ENCODE data around the gene OXLD1.
A peak's percentile ranks its signal among the peaks of the same experiment; 100 is the strongest.

OXLD1 gene

GRCh38 chr17:81708739-81709185 is 42.4 kb upstream of the OXLD1 start:
- WGBS (ENCODE audit: insufficient coverage, insufficient read length): no CpG with 5 or more reads among the region's 17 CpGs
- no peaks in the 10 kb centered on the region for H3K27me3 ChIP-seq (ENCODE audit: control insufficient read depth, insufficient read depth, low read length)
- no peak for DNase-seq (ENCODE audit: low read depth, low spot score)
- no peak overlapping the region for H3K4me3 ChIP-seq (ENCODE audit: low read length)
- peaks cover 32% of the 10 kb centered on the region for H3K36me3 ChIP-seq (ENCODE audit: control insufficient read depth, insufficient read depth, low read length)
- H3K27ac ChIP-seq (ENCODE audit: low read length): no peak overlapping the region
- H3K9me3 ChIP-seq (ENCODE audit: control insufficient read depth, insufficient read depth, low read length): no peaks in the 10 kb centered on the region
- H3K4me1 ChIP-seq (ENCODE audit: control insufficient read depth, insufficient read depth, low read length): peaks cover 11% of the 10 kb centered on the region

- no CpG with 5 or more reads among the region's 25 CpGs for WGBS (ENCODE audit: insufficient coverage, insufficient read length)
These were observed 41.6 kb upstream of the OXLD1 start for GRCh38 chr17:81707725-81708646.

GRCh38 chr17:81706757-81707624 is 40.6 kb upstream of the OXLD1 start:
- no peak for DNase-seq (ENCODE audit: low read depth, low spot score)
- H3K36me3 ChIP-seq (ENCODE audit: control insufficient read depth, insufficient read depth, low read length): peaks cover 32% of the 10 kb centered on the region

More at GRCh38 chr17:81707725-81708646, 41.6 kb upstream of the OXLD1 start:
- Histone ChIP-seq H3K4me1 (ENCODE audit: control insufficient read depth, insufficient read depth, low read length) (peaks cover 6% of the 10 kb centered on the region), H3K36me3 (ENCODE audit: control insufficient read depth, insufficient read depth, low read length) (peaks cover 32% of the 10 kb centered on the region), H3K4me3 (ENCODE audit: low read length) (no peak overlapping the region), H3K27ac (ENCODE audit: low read length) (no peak overlapping the region), H3K9me3 (ENCODE audit: control insufficient read depth, insufficient read depth, low read length) (no peaks in the 10 kb centered on the region), H3K27me3 (ENCODE audit: control insufficient read depth, insufficient read depth, low read length) (no peaks in the 10 kb centered on the region)
- DNase-seq (ENCODE audit: low read depth, low spot score): no peak

GRCh38 chr17:81706232-81706611 is 39.8 kb upstream of the OXLD1 start:
- Histone ChIP-seq H3K9me3 (ENCODE audit: control insufficient read depth, insufficient read depth, low read length) (no peaks in the 10 kb centered on the region), H3K27ac (ENCODE audit: low read length) (no peak overlapping the region), H3K4me3 (ENCODE audit: low read length) (no peak overlapping the region), H3K36me3 (ENCODE audit: control insufficient read depth, insufficient read depth, low read length) (peaks cover 38% of the 10 kb centered on the region), H3K27me3 (ENCODE audit: control insufficient read depth, insufficient read depth, low read length) (no peaks in the 10 kb centered on the region), H3K4me1 (ENCODE audit: control insufficient read depth, insufficient read depth, low read length) (peaks cover 7% of the 10 kb centered on the region)
- no peak for DNase-seq (ENCODE audit: low read depth, low spot score)
- WGBS (ENCODE audit: insufficient coverage, insufficient read length): no CpG with 5 or more reads among the region's 17 CpGs

More at GRCh38 chr17:81706757-81707624, 40.6 kb upstream of the OXLD1 start:
- Histone ChIP-seq H3K4me3 (ENCODE audit: low read length) (no peak overlapping the region), H3K9me3 (ENCODE audit: control insufficient read depth, insufficient read depth, low read length) (no peaks in the 10 kb centered on the region), H3K4me1 (ENCODE audit: control insufficient read depth, insufficient read depth, low read length) (peaks cover 9% of the 10 kb centered on the region), H3K27me3 (ENCODE audit: control insufficient read depth, insufficient read depth, low read length) (no peaks in the 10 kb centered on the region), H3K27ac (ENCODE audit: low read length) (no peak overlapping the region)
- WGBS (ENCODE audit: insufficient coverage, insufficient read length): no CpG with 5 or more reads among the region's 54 CpGs

- no peak for DNase-seq (ENCODE audit: low read depth, low spot score)
- H3K36me3 ChIP-seq (ENCODE audit: control insufficient read depth, insufficient read depth, low read length): peaks cover 40% of the 10 kb centered on the region
These were observed 39.3 kb upstream of the OXLD1 start for GRCh38 chr17:81705518-81706231.

GRCh38 chr17:81703747-81704654 is 37.6 kb upstream of the OXLD1 start:
- H3K36me3 ChIP-seq (ENCODE audit: control insufficient read depth, insufficient read depth, low read length): peaks cover 40% of the 10 kb centered on the region
- WGBS (ENCODE audit: insufficient coverage, insufficient read length): no CpG with 5 or more reads among the region's 27 CpGs
- peak overlapping the region; percentile 87 for H3K4me3 ChIP-seq (ENCODE audit: low read length)
- H3K27me3 ChIP-seq (ENCODE audit: control insufficient read depth, insufficient read depth, low read length): no peaks in the 10 kb centered on the region
- no peak overlapping the region for H3K27ac ChIP-seq (ENCODE audit: low read length)
- peaks cover 7% of the 10 kb centered on the region for H3K4me1 ChIP-seq (ENCODE audit: control insufficient read depth, insufficient read depth, low read length)
- DNase-seq (ENCODE audit: low read depth, low spot score): no peak
- no peaks in the 10 kb centered on the region for H3K9me3 ChIP-seq (ENCODE audit: control insufficient read depth, insufficient read depth, low read length)

More at GRCh38 chr17:81705518-81706231, 39.3 kb upstream of the OXLD1 start:
- Histone ChIP-seq H3K27me3 (ENCODE audit: control insufficient read depth, insufficient read depth, low read length) (no peaks in the 10 kb centered on the region), H3K4me1 (ENCODE audit: control insufficient read depth, insufficient read depth, low read length) (peaks cover 7% of the 10 kb centered on the region), H3K4me3 (ENCODE audit: low read length) (no peak overlapping the region), H3K9me3 (ENCODE audit: control insufficient read depth, insufficient read depth, low read length) (no peaks in the 10 kb centered on the region), H3K27ac (ENCODE audit: low read length) (no peak overlapping the region)
- no CpG with 5 or more reads among the region's 30 CpGs for WGBS (ENCODE audit: insufficient coverage, insufficient read length)

GRCh38 chr17:81702934-81703746 is 36.7 kb upstream of the OXLD1 start, which contains the start of gene MRPL12:
MRPL12 (plus strand) TSS chr17:81703367; CDS start chr17:81703502, 135 bp downstream.
- WGBS (ENCODE audit: insufficient coverage, insufficient read length): no CpG with 5 or more reads among the region's 102 CpGs
- Histone ChIP-seq H3K36me3 (ENCODE audit: control insufficient read depth, insufficient read depth, low read length) (peaks cover 38% of the 10 kb centered on the region), H3K27me3 (ENCODE audit: control insufficient read depth, insufficient read depth, low read length) (no peaks in the 10 kb centered on the region), H3K27ac (ENCODE audit: low read length) (no peak within 1 kb of the TSS), H3K9me3 (ENCODE audit: control insufficient read depth, insufficient read depth, low read length) (no peaks in the 10 kb centered on the region), H3K4me1 (ENCODE audit: control insufficient read depth, insufficient read depth, low read length) (peaks cover 6% of the 10 kb centered on the region; the same call in 1 of the 2 replicates), H3K4me3 (ENCODE audit: low read length) (peak within 1 kb of the TSS; percentile 87)
- DNase-seq (ENCODE audit: low read depth, low spot score): peak; percentile 88

GRCh38 chr17:81701288-81702071 is 35.1 kb upstream of the OXLD1 start:
- WGBS (ENCODE audit: insufficient coverage, insufficient read length): no CpG with 5 or more reads among the region's 23 CpGs
- Histone ChIP-seq H3K36me3 (ENCODE audit: control insufficient read depth, insufficient read depth, low read length) (peaks cover 30% of the 10 kb centered on the region), H3K9me3 (ENCODE audit: control insufficient read depth, insufficient read depth, low read length) (no peaks in the 10 kb centered on the region), H3K4me3 (ENCODE audit: low read length) (no peak overlapping the region), H3K27ac (ENCODE audit: low read length) (no peak overlapping the region), H3K4me1 (ENCODE audit: control insufficient read depth, insufficient read depth, low read length) (peaks cover 6% of the 10 kb centered on the region; the same call in 1 of the 2 replicates), H3K27me3 (ENCODE audit: control insufficient read depth, insufficient read depth, low read length) (no peaks in the 10 kb centered on the region)
- DNase-seq (ENCODE audit: low read depth, low spot score): no peak

All from iPS DF 6.9 (cell line).